Raji (cell line): Measurements from ENCODE around the gene KCNMA1.

ENCODE experiments used
- POLR2A ChIP-seq: IDR thresholded peaks from 2 replicates; pipeline ENCODE4 v1.6.1; 2011; ENCODE audit warnings: low read depth, low read length, control low read depth; ENCODE audit not compliant: insufficient read depth

Gene KCNMA1

GRCh38 chr10:76864922-76865321, 772.7 kb downstream of the KCNMA1 start:
- TF ChIP-seq POLR2A = no peak

DNA sequence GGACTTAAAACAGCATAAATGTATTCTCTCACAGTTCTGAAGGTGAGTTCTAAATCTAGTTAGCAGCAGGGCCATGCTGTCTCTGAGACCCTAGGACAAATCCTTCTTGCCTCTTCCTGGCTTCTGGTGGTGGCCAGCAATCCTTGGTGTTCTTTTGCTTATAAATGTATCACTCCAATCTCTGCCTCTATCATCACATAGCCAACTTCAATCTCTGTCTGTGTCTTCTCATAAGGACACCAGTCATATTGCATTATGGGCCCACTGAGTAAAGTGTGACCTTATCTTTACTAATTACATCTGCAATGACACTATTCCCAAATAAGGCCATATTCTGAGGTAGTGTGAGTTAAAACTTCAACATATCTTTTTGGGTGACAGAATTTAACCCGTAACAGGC, 778.9 kb downstream of the KCNMA1 start:
- no peak for TF ChIP-seq POLR2A

DNA sequence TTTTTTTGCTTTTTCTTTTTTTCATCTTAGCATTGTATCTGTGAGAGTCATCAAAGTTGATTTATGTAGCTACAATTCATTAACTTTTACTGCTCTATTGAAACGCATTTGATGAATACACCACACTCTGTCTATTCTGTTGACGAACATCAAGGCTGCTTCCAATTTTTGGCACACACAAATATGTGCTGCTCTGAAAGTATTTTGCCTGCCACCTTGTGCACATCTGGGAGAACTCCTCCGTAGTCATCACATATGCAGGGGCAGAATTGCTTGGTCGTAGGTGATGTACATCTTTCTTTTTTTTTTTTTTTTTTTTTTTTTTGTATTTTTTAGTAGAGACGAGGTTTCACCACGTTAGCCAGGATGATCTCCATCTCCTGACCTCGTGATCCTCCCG, 796.8 kb downstream of the KCNMA1 start:
- TF ChIP-seq POLR2A = no peak

GRCh38 chr10:76839276-76839675, 798.3 kb downstream of the KCNMA1 start:
- no peak for TF ChIP-seq POLR2A

DNA sequence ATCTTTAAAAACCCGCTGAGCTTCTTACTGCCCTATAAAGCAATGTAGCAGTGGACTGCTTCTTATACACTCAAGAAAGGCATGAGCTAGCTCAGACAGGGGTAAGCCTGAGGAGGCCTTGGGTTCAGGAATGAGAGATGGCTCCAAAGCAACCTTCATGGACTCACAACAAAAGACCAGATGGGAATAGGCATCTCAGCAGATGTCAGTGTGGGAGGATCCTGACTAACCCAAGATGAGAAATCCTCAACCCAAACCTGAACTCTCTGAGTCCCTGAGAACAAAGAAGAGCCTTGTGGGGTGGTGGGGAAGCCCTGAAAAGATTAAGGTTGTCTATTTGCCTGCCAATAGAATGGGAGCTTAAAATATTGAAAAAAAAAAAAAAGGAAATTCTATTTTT, 807.4 kb downstream of the KCNMA1 start:
- no peak for TF ChIP-seq POLR2A

DNA sequence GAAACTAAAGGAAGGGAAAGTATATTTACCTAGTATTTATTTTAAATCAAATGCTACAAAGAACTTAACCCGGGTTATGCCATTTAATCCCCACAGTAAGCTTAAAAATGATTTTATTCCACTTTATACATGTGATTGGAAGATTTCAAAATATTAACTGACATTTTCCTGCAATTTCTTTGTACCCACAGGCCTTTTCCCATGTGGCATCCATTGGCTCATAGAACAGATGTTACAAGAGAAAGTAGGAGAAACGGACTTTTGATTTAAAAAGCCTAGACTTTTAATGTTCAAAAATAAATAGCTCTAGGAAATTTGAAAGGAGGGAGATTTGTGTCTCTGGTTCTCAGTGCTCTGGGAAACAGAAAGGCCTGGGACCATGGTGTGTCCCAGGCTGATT, 807.9 kb downstream of the KCNMA1 start:
- TF ChIP-seq POLR2A = no peak
